NCI-H1417 (cell line): ENCODE measurements around the gene ZNF420.
"Not testable (repeated sequence)": the region's sequence is repeated elsewhere in the genome, so short reads cannot be mapped to it uniquely, and the experiment has no call there.

ENCODE experiments used
- DNase-seq, 3 experiments: peaks; one replicate each; lab custom pipeline; 2025; lab: John Stamatoyannopoulos, UW

Gene ZNF420

DNA sequence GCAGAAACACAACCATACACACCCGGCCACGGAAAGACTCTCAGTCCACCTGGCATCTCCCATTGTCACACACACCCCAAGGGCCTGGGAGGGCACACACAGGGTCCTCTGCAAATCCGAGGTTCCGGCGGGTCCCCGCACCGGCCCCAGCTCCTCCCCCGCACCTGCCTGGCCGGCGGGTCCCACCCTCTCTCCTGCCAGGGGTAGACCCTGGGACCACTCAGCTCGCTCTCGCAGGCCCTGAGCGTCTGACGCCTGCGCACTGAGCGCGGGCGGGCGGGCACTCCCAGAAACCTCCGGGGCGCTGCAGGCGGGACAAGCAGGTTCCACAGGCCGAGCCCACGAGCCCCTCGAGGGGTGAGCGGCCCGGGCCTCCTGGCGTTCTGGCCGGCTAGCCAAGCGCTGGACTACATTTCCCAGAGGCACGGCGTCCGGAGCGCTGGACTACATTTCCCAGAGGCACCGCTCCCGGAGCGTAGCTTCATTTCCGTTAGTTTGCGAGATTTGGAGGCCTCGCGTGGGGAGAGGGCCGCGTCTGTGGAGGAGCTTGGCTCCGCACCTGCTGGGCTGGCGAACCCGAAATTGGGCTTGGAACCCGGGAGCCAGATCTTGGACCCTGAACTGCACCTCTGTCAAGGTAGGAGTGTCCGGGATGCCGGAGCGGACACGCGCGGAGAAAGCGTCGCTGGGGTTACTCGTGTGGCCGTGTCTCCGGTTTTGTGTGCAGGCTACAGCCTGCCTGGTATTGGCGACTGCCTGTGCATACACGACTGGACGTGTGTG, at the start of gene ZNF420:
ZNF420 (plus strand) TSS at position 500 of the 783 bp plus-strand sequence. CDS start 10,686 bp downstream, outside the sequence.
- DNase-seq = peak; percentile 93 to 97 (median 97)

- DNase-seq = no peak
These were observed 33.1 kb upstream of the ZNF420 start for GRCh38 chr19:37045140-37045539.

- no peak for DNase-seq
These were observed 22.9 kb upstream of the ZNF420 start for GRCh38 chr19:37055330-37055729.

GRCh38 chr19:37056776-37057175, 21.5 kb upstream of the ZNF420 start:
- no peak for DNase-seq

- no peak for DNase-seq
These were observed 19.1 kb upstream of the ZNF420 start for GRCh38 chr19:37059142-37059541.

DNA sequence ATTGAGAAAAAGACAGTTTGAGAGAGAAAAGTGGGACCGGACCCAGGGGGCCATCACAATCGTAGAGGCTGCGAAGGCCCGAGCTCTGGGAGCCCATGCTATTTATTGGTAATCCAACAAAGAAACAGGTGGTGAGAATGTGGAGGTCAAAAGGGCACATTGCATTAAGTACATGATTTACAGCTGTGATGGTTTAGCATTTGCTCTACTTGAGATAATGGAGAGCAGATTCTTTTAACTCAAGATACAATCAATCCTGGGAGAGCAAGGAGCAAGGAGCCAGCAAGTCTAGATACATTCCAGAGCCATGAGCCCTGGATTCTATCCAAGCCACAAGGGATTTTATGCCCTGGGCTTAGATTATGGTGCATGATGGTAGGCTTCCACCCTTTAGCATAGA, 13.3 kb upstream of the ZNF420 start:
- DNase-seq = not testable (repeated sequence)

DNA sequence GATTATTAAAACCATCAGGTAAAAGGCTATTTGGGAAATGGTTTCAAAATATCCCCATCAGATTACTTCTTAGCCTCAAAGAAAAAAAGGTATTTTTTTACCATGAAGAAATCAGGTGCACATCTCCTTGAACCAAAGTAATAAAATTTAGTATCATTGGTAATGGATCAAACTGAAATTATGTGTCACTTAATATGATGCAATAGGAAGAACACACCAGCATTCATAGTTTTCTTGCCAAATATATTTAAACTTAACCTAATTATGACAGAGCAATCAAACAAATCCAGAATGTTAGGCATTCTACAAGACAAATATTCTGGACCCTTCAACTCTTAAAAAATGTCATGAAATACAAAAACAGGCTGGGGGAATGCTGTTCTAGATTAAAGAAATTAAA, 4.1 kb upstream of the ZNF420 start:
- no peak for DNase-seq

- no peak for DNase-seq
These were observed 3.3 kb upstream of the ZNF420 start for GRCh38 chr19:37074819-37075362.

- not testable (repeated sequence) for DNase-seq
These were observed 1.7 kb upstream of the ZNF420 start for GRCh38 chr19:37076524-37076923.

GRCh38 chr19:37077501-37077933, 716 bp upstream of the ZNF420 start:
- no peak for DNase-seq

- DNase-seq = no peak
These were observed 442 bp downstream of the ZNF420 start for GRCh38 chr19:37078717-37079032.

DNA sequence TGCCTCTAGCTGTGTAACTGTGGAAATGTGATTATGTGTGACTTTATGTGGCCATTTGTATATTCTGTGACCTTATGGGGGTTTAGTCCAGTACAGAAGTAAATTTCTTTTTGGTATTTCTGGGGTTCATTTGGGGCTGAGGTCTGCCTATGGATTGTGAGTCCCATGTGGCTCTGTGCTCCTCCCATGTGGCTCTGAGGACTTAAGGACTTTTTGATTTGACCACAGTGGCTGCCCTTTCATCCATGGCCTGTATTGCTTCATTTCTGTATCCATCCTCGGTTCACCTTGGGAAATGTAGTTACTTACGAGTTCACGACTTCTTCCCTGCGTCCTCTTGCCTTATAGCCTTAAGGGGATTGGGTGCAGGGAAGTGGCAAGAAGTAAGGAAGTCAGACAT, 1.0 kb downstream of the ZNF420 start:
- DNase-seq = no peak

GRCh38 chr19:37082307-37082706, 4.1 kb downstream of the ZNF420 start:
- no peak for DNase-seq

- no peak for DNase-seq
These were observed 8.9 kb downstream of the ZNF420 start for GRCh38 chr19:37087110-37087509.

DNA sequence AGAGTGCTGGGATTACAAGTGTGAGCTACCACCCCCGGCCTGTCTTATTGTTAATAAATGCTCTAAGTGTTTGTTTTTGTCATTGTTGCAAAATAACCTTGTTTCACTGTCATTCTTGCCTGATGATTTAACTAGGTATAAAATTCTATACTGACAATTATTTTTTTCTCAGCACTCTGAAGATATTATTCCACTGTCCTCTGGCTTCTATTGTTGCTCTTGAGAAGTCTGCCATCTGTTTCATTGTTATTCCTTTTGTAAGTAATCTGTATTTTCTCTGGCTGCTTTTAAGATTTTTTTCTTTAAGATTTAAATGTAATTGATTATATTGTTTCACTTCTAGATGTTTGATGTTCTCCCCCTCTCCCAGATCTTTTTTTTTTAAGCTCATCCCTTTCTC, 17.6 kb downstream of the ZNF420 start:
- no peak for DNase-seq

GRCh38 chr19:37098570-37098969, 20.3 kb downstream of the ZNF420 start:
- no peak for DNase-seq

DNA sequence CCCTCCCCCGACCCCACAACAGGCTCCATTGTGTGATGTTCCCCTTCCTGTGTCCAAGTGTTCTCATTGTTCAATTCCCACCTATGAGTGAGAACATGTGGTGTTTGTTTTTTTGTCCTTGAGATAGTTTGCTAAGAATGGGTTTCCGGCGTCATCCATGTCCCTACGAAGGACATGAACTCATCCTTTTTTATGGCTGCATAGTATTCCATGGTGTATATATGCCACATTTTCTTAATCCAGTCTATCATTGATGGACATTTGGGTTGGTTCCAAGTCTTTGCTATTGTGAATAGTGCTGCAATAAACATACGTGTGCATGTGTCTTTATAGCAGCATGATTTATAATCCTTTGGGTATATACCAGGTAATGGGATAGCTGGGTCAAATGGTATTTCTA, 25.9 kb downstream of the ZNF420 start:
- DNase-seq = not testable (repeated sequence)

GRCh38 chr19:37111753-37112152, 33.5 kb downstream of the ZNF420 start:
- DNase-seq = peak in 2 of 3 experiments; percentile 29 to 34

- DNase-seq = no peak
These were observed 35.8 kb downstream of the ZNF420 start for GRCh38 chr19:37114001-37114400.

GRCh38 chr19:37122093-37122492, 43.9 kb downstream of the ZNF420 start:
- not testable (repeated sequence) for DNase-seq

- no peak for DNase-seq
These were observed 50.0 kb downstream of the ZNF420 start for GRCh38 chr19:37127999-37128820.

- DNase-seq = no peak
These were observed 50.6 kb downstream of the ZNF420 start for GRCh38 chr19:37128821-37129177.

DNA sequence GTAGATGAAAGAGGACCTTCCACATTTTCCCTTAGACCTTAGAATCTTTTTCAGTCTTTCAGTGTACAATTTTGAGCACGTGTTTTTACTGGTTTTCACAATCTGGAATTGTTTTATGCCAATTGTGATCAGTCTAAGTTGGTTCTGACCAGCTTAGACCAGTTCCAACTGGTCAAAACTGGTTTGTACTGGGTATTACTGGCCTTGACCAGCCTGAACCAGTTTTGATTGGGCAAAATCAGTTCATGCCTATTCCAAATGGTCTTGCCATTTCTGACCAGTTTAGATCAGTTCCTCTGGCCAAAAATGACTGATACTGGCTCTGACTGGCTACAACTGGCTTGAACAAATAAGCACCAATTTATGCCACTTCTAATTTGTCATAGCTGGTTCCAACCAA, 57.9 kb downstream of the ZNF420 start:
- DNase-seq = no peak
